Left renal pelvis (tissue), 4 donors: ENCODE measurements around the gene PET117. TPM values are rescaled to one million over a fixed set of nuclear protein-coding genes. Genes with fewer than 3 reads are reported as not detected.
"Not testable (repeated sequence)": the region's sequence is repeated elsewhere in the genome, so short reads cannot be mapped to it uniquely, and the experiment has no call there.

Experiments
- DNase-seq, 4 donors: peaks; one replicate each; pipeline ENCODE4 v3.0.0-alpha.2; 2013; ENCODE audit warnings: low read depth in 4 of 4, low spot score in 3 of 4
- polyA plus RNA-seq, 4 donors: library from polyadenylated mRNA; unstranded; fragments of 120-200 nt; gene quantifications; one replicate each; pipeline ENCODE4 v1.2.1, GENCODE V29; 2013; ENCODE audit not compliant: insufficient read length in 4 of 4

Gene PET117, protein sequence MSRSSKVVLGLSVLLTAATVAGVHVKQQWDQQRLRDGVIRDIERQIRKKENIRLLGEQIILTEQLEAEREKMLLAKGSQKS
- 10 to 100 TPM; 11.9 to 18.0 (median 17.3) TPM for polyA plus RNA-seq

DNA sequence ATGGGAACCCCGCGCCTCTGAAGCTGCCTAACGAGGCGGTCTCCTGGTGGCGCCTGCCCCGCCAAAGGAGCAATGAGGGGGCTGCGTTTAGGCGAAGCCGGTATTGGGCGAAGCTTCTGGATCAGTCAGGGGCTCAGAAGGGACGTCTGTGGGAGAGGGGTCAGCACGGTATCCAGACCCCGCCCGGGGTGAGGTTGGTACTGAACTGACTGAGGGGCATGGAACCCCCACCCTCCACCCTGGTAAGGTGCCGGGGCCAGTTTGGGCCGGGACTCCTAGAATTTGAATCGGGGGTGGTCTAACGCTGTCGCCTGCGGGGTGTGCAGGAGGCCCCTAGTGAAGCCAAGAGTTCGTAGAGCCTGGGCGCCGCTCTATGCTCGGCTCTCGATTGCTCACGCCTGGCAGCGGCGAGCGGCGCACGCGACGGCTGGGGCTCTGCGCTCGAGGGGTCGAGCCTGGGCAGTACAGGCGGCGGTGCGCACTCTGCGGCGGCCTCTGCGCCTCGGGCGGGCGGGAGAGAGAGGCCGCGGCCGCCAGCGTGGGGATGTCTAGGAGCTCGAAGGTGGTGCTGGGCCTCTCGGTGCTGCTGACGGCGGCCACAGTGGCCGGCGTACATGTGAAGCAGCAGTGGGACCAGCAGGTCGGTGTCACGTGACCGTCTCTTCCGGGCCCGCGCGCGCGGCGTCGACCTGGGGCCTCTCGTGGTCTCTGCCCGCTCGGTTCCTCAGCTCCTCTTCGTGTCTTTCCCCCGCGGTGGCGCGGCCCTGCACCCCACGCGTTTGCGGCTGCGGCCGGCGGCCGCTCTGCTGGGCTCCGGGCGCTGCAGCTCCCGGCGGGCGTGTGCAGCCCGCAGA lies at the start of gene PET117, which contains the start of gene KAT14:
PET117 (plus strand) TSS at position 452 of the 854 bp plus-strand sequence; CDS start at position 545, 93 bp downstream.
KAT14 (plus strand) TSS at position 452 of the 854 bp plus-strand sequence. CDS start 4,798 bp downstream, outside the sequence.
- DNase-seq, result peak; percentile 86 to 93 (median 90)

DNA sequence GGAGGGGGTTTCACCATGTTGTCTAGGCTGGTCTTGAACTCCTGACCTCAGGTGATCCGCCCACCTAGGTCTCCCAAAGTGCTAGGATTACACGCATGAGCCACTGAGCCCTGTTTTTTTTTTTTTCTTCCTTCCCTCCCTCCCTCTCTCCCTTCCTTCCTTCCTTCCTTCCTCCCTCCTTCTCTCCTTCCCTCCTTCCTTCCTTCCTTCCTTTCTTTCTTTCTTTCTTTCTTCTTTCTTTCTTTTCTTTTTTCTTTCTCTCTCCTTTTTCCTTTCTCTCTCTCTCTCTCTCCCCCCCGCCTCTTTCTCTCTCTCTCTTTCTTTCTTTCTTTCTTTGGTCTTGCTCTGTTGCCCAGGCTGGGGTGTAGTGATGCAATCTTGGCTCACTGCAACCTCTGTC lies 49.4 kb upstream of the PET117 start:
- not testable (repeated sequence) for DNase-seq

DNA sequence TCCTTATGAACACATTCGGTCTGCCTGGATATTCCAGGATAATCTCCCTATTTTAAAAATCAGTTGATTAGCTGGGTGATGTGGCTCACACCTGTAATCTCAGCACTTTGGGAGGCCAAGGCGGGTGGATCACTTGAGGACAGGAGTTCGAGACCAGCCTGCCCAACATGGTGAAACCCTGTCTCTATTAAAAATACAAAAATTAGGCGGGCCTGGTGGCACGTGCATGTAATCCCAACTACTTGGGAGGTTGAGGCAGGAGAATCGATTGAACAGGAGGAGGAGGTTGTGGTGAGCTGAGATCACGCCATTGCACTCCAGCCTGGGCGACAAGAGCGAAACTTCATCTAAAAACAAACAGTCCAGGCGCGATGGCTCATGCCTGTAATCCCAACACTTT lies 48.8 kb upstream of the PET117 start:
- DNase-seq, result not testable (repeated sequence)

DNA sequence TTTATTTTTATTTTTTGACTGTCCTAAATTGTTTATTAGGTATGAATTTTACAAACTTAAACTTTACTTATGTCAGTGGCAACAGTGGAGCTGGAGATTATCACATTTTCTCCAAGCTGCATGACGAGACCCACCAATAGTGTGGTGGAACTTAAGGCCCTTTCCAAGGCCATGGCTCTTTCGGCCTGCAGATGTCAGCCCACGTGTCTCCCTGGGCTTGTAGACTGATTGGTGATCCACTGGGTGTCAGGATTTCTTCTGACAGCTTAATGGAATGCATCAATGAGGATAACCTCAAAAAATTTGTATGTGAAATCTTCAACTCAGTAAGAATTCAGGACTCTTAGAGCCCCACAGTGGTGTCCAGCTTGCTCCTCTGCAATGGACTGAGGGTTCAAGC lies 47.6 kb upstream of the PET117 start:
- DNase-seq, result no peak

DNA sequence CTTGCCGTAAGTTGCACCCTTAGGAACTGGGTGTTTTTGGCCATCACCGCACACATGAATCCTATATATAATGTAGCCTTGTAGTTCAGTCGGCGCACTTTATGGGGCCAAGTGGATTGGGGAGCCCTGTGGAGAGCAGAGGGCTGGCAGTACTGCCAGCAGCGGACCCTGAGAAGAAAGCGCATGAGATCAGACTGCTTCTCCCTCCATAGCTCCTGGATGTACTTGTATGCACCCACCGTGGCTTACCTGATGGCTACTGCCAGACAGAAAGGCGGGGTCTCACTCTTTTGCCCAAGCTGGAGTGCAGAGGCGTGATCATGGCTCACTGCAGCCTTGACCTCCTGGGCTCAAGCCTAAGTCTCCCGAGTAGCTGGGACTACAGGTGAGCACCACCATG lies 47.2 kb upstream of the PET117 start:
- DNase-seq, result no peak

DNA sequence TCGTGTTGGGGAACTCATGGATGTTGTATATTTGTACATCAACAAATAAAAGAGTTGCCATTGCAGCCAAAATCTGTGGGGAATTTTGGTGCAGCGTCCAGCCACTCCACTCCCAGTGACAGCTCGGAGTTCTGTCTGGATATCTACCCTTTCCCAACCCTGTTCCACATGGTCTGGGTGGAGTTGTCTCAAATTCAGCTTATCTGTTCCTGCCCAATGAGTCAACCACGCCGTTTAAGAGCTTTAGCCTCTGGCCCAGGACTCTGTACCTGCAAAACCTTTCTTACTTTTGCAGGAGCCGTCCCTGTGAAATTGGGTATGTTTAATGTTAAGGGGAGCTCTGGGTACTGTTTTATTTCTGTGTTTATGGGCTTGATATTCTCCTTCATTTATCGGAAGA lies 46.0 kb upstream of the PET117 start:
- DNase-seq, result no peak

DNA sequence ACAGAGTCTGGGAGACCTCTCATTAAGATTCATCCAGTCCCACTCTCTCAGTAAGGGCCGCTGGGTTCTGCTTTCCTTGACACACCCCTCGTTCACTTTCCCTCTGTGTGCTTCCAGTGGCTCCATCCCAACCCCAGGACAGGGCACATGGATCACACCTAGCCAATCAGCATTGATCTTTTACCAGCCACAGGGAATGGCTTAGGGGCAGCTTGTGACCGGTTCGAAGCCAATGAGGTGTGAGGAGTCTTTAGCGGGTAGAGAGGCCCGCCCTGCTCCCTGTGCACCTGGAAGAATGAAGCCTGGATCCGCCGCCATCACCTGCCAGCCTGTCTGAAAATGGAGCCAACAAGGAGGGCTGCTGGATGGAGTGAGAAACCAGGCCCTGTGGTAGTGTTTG lies 44.8 kb upstream of the PET117 start:
- DNase-seq, result no peak

DNA sequence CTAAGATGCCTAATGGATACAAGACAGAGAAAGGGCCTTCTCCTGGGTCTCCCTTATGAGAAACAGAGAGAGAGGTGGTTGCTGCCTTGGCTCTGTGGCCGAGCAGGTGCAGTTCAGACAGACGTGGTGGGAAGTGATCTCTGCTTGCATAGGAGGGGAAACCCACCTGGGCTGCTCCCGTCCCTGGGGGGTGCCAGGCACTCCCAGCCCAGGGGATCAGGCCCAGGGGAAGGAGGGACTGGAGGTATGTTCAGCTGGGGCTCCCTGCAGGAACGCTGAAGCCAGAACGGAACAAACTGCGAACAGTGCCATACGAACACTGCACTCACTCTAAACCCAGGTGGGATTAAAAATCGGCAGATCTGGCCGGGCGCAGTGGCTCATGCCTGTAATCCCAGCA lies 44.3 kb upstream of the PET117 start:
- DNase-seq, result no peak

DNA sequence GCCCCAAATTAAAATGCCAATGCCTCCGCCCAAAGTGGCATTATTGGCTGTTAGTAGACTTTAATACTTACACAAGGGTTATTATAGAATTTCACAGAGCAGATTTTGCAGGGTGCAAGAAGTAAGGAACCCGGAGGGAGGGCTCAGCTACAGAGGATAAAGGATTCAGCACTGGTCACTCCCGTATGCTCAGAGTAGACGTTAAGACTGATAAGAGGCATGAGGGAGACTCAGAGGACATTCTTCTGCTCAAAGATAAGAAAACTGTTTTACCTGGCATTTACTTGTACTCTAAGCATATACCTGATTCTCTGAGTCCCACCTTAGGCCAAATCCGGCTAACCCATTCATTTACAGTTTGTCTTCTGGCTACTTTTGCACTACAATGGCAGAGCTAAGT lies 43.5 kb upstream of the PET117 start:
- no peak for DNase-seq

DNA sequence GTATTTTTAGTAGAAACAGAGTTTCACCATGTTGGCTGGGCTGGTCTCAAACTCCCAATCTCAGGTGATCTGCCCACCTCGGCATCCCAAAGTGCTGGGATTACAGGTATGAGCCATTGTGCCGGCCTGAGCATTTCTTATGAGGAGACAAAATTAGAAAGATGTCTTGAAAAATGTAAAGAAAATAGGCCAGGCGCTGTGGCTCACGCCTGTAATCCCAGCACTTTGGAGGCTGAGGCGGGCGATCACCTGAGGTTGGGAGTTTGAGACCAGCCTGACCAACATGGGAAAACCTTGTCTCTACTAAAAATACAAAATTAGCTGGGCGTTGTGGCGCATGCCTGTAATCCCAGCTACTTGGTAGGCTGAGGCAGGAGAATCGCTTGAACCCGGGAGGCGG lies 37.1 kb upstream of the PET117 start:
- DNase-seq, result not testable (repeated sequence)

DNA sequence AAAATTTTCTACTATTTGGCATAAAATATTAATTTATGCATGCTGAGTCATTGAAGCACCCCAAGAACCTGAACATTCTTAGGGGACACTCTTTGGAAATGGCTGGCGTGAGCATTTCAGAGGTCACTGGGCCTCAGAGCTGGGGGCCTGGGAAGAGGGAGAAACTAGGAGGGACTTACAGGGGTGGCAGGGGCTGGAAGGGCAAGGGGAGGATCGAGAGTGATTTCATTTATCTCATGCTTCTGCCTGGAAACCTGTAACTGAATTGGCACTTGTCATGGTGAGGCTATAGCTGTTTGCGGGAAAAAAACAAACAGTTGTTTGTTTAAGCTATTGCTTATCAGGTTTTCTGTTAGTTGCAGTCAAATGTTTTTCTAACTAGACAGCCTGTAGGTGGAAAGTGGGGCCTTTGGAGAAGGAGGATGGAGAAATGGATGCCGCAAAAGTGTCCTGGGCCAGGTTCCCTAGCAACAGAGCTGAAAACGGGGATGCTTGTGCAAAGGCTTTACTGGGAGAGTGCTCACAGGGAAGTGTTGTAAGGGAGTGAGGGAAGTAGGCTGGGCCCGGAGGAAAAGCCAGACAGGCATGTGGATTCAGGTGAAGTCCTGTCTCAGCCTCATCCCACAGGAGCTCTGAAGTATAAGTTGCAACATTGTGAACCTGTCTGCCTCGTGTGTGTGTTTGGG lies 36.4 kb upstream of the PET117 start:
- DNase-seq, result no peak

DNA sequence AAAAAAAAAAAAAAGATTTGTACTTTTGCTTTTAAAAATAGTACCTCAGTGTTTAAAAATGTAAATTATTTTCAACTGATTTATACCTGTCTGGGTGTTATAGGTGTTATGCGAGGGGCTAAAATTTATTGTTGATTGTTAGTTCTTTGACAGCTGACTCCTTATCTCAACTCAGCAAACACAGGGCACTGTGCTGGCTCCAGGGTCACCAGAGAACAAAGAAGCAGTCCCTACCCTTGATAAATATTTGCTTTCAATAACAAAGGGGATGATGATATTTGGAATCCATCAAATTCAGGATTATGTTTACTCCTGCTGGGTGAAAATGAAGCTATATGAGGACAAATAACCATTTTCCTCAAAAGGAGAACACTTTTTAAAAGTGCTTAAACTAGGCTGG lies 34.2 kb upstream of the PET117 start:
- no peak for DNase-seq

DNA sequence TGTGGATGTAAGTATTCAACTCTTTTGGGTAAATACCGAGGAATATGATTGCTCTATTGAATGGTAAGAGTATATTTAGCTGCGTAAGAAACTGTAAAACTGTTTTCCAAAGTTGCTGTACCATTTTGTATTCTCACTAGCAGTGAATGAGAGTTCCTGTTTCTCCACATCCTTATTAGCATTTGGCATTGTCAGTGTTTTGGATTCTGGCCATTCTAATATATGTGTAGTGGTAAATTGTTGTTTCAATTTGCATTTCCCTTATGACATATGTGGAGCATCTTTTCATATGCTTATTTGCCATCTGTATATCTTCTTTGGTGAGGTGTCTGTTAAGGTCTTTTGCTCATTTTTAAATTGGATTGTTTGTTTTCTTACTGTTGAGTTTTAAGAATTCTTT lies 29.3 kb upstream of the PET117 start:
- DNase-seq, result no peak

DNA sequence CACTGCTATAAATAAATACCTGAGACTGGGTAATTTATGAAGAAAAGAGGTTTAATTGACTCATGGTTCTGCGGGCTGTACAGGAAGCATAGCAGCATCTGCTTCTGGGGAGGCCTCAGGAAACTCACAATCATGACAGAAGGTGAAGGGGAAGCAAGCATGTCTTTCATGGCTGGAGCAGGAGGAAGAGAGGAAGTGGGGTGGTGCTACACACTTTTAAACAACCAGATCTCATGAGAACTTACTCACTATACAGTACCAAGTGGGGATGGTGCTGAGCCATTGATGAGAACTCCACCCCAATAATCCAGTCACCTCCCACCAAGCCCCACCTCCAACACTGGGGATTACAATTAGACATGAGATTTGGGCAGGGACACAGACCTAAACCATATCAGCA lies 9.1 kb upstream of the PET117 start:
- DNase-seq, result not testable (repeated sequence)

DNA sequence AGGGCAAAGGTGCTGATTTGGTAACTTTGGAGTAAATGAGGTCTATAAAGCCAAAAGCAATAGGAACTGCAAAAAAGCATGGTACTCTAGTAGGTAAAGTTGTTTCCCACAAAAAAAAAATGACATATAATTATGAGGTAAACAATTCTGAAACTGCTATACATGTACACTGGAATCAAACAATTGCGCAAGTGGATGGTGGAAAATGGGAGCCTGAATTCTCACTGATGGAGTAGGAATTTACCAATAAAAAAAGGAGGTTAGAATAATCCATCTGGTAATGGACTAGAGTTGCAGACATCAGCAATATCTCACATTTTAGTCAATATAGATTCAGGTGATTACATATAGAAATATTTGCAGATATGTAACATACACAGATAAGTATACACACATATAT lies 5.0 kb upstream of the PET117 start:
- DNase-seq, result no peak

DNA sequence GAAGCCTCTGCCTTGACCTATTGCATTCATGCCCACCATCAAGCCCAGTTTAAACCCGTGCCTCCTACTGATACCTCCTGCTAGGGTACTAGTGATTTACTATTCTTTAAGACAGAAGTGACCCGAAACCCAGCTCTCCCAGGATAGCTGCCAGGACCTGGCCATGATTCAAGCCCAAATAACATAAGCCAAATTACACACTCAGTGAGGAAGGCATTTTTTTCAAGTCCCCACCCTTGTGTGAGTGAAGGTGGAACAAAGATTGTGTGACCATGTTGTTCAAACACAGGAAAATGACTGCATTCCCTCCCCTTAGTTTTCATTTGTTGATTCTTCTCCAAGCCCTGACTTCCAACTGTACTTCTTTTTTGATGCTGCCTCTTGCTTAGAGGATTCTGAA lies 3.7 kb upstream of the PET117 start:
- no peak for DNase-seq

DNA sequence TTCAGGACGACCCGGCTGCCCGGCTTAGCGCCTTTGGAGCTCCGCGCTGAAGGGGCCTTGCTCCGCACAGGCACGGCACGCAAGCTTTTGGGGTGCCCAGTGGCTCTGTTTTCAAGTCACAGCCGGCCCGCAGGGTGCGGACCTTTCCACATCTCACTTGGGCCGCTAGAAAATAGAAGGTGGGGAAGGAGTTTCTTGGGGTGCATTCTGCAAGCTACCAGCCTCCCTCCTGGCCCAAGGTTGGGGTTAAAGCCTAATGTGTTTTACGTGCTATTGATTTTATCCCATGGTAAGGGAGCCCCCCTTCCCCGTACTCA lies 561 bp downstream of the PET117 start:
- DNase-seq, result no peak

DNA sequence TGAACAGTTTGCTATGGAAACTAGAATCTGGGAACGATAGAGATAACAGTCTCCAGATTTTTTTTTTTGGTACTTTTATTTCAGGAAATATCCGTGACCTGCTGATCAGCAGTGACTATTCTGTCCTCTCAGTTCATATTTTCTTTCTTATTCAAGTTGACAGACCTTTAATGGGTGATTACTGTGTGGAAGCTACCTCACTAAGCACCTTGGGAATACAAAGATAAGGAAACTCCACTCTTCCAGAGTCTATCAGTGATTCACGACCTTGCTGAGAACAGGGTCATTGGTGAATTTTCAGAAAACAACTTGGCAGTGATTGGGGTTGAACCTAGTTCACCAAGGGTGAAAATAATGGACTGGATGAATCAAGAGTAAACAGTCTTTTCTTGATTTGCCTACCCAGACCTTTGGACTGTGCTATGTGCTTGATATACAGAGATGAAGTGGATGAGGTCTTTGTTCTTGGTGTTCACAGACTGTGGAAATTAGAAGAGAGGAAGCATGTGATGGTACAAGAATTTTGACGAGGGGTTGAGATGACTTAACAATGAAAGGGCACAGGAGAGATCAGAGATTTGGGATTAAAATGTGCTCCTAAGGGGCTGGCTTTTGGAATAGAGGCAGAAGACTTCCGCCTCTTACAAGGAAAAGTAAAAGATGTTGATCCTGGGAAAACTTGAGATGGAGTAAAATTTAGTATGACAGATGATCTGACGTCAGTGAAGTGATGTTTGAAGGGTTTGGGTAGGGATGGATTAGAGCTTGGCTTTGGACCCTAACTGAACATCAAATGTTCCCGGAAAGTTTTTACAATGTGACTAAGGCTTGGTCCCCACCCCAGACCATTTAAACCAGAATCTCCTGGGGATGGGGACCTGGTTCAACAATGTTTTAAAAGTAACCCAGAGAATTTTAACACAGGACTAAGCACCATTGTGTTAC lies 1.2 kb downstream of the PET117 start:
- no peak for DNase-seq

DNA sequence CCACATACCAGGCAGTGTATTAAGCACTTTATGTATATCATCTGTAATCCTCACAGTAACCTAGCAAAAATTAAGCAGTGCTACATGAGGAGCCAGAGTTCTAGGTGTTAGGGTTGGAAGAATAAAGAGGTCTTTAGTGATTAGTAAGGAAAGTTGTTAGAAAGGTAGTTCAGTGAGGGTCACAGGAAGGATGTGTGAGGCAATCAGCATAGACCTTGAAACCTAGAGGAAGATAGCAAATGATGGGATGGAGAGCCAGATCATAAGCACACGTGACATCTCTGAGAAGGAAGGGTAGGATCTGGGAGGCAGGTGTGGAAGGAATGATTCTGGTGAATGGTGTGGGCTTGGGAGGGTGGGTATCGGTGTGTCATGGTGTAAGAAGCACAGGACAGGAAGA lies 2.2 kb downstream of the PET117 start:
- no peak for DNase-seq

DNA sequence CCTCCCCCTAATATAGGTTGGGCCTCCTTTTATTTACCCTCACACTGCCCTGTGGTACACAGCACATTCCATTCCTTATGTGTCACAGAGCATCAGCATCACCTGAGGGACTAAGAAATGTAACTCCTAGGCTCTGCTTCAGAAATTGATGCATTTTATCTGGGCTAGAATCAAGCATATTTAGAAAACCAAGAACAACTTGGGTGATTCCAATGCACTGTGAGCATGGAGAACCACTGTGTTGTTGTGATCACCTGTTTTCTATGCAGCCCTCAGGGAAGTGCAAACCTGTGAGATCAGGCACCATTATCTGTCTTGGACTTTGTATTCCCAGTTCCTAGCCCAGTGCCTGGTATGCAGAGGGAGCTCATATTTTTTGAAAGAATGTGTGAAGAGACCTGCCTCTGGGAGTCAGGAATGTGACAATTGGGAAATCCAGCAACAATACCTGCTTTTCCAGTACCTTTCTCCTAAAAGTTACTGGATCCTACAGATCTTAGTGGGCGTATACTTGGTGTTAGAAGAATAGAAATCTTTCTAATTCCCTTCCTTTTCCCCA lies 7.0 kb downstream of the PET117 start:
- no peak for DNase-seq
